Measurements from ENCODE around the gene RPUSD1.

RPUSD1 gene

DNA sequence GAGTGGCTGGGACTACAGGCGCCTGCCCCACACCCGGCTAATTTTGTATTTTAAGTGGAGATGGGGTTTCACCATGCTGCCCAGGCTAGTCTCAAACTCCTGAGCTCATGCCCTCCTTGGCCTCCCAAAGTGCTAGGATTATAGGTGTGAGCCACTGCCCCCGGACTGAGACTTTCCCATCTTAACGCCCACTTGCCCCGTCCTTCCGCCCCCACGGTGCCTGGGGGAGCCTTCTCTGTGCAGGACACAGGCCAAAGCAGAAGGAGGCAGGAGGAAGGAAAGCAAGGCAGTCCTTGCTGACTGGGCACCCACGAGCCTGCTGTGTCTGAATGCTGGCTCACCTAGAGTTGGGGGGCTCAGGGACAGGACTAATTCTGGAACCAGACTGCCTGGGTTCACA lies 30.0 kb upstream of the RPUSD1 start:
- DNase-seq, result no peak

DNA sequence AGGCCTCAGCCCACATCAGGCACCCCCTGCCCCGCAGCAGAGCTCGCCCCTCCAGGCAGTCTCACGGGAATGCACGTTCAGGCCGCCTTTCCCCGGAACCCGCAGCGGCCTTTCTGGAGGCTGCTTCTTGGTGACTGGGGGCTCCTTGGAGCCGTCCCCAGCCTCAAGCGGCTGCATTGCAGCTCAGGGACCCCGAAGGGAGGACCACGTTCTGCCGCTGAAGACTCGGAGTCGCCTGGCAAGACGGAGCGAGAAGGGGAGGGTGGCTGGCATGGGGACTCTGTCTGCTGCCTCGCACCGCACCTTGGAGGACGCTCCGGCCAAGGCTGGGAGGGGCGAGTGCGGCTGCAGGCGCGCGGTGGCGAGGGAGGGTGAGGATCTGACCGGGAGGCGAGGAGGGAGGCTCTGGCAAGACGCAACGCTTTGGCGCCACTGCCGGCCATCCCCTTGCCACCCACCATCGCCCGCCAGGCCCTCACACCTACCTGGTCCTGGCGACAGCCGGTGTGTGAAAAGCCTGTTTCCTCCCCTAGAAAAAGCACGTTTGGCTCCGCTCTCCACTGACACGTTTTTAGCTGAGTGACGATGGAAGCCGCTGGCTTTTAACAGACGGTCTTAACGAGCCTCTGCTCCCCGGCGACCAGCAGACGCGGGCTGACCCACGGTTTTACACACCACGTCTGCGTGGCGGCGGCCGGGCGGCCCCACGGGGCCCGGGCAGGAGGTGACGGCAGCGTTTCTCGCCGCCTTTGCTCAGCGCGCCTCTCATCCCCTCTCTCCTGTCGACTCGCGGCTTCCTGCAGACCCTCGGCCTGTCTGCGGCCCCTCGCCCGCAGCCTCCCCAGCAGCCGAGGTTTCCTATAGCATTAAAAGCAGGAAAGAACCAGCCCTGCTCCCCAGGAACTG lies 29.1 kb upstream of the RPUSD1 start:
- DNase-seq, result no peak

DNA sequence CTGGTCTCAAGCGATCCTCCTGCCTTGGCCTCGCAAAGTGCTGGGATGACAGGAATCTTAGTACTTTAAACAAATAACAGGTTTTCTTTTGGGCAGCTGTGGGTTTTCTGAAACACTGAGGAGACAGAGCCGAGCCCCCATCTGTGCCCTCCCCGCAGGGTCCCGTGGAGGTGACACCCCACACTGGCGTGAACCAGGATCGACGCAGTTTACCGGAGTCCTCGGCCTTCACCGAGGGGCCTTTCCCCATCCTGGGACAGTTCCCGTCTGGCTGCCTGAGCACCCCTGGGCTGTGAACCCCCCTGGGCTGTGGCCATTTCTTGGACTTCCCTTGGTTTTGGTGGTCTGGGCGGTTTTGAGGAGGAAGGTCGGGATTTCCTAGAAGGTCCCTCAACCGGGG lies 27.7 kb upstream of the RPUSD1 start:
- no peak for DNase-seq

DNA sequence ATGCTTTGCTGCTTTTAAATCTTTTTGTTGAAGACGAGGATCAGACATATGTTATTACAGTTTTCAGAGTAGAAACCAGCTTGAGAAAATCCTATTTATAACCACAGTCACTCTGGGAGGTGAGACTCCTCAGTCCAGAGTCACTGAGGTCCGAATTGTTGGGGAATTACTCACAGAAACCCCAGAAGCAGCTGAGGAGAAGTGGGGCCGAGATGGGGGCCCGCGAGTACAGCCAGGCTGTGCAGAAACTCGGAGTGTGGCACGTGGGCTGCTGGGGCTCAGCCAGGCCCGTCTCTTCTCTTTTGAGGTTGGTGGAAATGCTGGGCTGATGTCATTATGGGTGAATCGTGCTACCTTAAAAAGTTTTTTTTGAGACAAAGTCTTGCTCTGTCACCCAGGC lies 26.8 kb upstream of the RPUSD1 start:
- DNase-seq, result peak; percentile 78

DNA sequence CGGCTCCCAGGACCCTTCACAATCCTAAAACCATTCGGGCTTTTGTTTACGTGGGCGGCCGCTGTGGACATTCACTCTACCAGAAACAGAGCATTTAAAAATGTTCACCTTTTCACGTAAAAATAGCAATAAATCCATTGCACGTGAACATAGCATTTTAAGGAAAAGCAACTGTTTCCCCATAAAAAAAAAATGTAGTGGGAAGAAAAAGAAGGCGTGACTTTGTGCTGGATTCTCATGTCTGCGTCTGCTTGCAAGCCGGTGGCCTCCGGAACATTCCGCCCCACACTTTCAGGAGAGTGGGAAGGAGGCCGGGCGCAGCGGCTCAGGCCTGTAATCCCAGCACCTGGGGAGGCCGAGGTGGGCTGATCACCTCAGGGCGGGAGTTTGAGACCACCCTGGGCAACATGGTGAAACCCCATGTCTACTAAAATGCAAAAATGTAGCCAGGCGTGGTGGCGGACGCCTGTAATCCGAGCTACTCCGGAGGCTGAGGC lies 25.8 kb upstream of the RPUSD1 start:
- DNase-seq, result no peak

DNA sequence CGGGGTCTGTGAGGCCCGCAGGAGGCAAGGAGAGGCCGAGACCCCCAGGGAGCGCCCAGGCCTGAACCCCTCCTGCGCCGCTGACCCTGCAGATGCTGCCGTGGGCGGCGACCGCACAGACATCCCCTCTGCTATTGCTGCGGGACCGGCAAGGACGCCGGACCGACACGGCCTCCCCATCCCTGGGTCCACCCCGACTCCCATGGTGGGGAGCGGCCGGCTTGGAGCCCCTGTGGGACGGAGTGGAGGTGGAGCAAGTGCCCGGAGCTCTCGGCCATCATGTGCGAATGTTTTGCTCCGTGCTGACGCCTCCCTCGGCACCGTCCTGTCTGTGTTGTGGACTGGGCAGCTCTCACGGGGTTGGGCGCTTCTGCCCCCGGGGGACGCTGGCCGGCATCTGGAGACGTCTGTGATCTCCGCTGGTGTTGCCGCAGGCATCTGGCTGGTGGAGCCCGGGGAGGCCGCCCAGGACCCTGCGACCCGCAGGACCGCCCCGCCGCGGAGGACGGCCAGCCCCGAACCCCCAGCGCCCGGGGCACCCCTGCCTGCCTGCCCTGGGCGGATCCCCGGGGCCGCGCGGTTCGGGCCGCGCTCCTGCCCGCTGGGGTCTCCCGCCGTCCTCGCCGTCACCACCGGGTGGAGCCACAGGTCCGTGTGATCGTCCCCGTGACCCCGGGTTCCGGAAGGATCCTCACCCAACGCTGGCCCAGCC lies 25.2 kb upstream of the RPUSD1 start:
- DNase-seq, result peak; percentile 30

DNA sequence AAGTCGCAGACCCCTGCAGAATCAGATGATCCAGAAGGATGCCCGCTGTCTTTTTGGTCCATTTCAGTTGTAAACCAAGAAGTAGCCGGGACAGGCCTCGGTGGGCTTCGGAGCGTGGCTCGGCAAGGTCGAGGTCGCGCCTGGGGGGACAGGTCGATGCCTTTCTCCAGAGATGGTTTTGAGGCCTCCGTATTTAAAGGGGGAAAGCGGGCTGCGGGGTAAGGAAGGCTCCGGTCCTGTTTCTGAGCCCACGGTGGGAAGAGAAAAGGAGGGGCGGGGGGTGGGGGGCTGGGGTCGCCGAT lies 19.9 kb upstream of the RPUSD1 start:
- no peak for DNase-seq

DNA sequence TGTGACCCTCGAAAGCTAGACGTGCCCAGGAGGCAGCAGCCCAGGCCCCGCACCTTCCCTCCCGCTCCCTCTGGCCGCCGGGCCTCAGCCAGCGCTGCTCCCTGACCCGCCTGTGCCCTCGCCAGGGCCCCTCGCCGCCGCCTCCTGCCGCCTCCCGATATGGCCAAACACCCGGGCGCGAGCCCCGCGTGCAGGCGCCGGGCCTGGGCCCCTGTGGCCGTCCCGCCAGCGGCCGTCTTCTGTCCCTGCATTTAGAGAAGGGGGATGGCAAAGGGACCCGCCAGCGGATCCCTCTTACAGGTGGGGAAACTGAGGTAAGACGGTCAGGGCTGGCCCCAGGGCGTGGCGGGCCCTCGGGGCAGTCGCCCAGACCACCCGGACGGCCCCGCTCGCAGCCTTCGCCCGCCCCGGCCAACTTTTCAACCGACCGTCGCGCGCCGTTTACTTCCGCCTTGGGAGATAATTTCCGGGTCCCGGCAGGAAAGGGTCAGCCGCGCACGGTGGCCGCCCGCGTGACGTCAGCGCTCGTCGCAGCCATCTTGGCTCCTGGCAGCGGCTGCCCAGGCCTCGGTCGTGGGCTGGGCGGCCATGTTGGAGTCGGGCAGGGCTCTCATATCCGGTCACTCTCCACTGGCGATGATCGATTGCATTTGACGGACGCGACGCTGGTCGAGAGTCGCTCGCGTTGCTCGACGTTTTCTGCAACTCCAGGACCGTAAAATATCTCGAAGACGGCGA lies 19.3 kb upstream of the RPUSD1 start:
- peak; percentile 91 for DNase-seq

DNA sequence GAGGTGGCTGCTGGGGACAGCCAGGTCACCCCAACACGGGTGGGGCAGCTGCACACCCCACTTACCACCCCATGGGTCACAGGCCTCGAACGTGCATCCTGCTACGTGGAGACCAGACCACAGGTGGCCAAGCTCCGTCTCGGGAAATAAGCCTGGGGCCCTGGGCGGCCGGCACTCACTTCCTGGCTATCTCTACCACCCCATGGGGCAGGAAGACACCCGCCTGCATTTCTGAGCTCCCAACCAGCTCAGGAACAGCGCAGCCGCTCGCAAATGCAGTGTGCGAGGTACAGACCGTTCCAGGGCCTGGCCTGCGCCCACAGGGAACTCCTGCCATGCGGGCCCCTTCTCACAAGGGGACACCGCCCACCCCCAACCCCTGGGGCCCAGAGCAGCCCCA lies 17.3 kb upstream of the RPUSD1 start:
- DNase-seq, result no peak

DNA sequence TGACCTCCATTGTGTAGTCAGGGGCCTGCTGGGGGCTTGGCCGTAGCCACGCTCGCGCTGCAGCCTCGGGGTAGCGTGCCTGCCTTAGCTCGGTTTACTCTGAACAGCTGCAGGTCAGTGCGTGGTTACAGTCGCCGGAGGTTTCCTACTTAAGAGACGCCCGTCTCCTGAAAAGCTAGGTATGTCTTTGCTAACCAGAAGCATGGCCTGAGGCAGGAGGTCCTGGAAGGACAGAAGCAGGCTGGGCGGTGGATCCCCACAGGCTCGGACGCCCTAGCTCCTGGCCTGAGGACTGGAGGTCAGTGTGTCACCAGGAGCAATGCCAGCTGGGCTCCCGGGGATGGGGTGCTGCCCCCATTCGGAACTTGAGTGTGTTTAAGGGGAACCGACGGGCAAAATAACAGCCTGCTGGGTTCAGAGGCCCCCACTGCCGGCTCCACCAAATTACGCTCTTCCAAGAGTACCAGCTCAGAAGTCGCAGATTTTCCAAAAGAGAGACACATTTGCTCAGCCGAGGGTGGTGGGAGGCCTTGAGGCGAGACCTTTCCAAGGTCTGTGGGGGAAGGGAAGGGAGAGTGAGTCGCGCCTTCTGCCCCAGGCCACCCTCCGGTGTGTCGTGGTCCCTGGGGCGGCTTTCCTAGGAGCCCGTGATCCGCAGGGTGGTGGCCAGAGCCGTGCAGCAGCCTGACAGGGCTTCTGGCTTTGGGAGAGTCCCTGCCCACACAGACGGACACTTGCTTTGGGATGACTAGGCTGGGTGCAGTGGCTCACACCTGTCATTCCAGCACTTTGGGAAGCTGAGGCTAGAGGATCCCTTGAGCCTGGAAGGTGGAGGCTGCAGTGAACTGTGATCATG lies 16.2 kb upstream of the RPUSD1 start:
- no peak for DNase-seq

DNA sequence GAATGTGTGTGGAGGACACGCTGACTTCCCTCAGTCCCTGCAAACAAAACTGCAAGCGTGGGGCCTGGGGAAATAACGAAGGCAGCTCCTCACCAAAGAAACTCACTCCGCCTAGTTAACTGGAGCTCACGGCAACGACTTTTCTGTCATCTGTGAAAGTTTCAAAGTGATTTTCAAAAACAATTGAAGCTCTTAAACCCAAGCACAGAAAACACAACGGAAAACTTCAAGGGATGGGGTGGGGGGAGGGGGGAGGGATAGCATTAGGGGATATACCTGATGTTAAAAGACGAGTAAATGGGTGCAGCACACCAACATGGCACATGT lies 15.5 kb upstream of the RPUSD1 start:
- no peak for DNase-seq

DNA sequence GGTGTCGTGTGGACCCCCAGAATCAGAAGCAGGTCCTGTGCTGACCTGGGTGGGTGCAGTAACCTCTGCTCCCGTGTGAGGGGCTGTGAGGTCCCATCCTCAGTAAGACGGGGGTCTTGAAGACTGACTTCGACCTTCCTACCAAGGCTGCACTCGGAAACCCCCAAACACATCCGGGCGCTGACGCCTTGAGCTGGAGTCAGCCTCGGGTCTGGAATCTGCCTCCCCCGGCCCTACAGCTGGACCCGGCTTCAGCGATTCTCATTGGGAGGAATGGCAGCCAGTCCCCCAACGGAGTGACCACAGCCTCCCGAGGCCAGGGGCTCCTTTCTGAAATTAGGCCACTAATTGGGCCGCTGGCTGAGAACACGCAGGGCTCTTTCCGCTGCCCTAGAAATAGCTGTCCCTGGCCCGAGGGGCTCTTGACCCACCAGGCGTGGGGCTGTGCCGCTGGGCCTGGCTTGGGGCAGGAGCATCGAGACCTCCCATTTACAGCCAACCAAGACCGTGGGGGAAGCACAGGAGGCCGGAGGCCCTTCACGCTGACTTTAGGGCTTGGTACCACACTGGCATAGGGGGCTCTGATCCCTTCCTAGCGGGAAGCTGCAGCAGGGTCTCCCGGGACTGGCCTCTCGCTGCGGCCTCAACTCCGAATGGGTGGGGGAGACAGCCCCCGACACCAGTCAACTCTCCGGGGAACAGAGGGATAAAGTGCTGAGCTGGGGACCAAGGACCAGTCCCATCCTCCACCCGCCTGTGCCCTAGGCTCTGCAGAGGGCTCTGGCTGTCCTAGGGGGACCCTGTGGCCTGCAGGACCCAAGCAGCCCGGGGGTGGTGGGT lies 15.0 kb upstream of the RPUSD1 start:
- no peak for DNase-seq

DNA sequence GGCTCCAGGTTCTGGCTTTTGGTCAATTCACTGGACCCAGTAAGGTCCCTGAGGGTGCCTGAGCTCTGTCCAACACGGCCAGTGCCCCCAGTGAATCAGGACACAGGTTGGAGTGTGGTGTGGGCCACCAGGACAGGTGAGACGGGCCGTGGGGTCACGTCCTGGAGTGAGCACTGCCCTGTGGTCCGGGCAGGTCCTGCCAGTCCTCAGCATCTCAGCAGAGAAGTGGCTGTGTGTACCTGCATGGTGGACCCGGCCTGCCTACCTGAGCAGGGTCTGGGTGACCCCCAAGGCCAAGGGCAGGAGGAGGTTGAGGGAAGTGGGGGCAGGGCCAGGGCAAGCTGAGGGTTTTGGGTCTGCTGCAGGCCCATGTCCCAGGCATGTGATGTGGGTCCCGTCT lies 14.3 kb upstream of the RPUSD1 start:
- DNase-seq, result no peak

DNA sequence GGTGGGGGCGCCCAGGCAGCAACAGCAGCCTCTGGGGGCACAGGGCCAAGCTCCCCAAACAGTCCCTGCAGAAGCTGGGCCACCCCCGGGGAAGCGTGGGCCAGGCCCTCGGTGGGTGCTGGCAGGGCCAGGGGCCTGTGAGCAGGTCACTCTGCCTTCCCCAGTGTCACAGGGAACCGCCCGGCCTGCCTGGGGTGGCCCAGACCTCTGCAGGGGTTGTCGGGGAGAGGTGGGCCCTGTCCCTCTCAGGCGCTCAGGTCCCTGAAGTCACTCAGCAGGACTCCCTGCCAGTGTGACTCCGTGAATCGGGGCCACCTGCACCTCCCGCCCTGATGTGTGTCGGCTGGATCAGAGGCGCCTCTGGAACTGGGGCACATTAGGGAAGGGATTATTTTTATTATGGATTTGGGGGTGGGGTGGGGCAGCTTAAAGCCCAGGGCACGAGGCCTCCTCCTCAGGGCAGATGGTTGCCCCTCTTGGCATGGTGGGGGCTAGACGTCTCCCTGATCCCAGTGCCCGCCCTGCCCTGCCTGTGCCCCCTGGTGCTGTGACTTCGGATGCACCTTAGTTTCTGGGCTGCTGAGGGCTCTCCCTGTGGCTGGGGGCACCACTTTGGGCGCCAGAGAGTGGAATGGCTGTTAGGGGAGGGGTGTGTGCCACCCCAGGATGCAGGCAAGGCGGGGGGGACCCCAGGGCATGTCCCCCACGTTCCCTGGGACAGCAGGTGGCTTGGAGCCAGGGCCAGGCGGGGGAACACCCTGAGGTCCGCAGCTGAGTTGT lies 13.6 kb upstream of the RPUSD1 start:
- DNase-seq, result no peak

DNA sequence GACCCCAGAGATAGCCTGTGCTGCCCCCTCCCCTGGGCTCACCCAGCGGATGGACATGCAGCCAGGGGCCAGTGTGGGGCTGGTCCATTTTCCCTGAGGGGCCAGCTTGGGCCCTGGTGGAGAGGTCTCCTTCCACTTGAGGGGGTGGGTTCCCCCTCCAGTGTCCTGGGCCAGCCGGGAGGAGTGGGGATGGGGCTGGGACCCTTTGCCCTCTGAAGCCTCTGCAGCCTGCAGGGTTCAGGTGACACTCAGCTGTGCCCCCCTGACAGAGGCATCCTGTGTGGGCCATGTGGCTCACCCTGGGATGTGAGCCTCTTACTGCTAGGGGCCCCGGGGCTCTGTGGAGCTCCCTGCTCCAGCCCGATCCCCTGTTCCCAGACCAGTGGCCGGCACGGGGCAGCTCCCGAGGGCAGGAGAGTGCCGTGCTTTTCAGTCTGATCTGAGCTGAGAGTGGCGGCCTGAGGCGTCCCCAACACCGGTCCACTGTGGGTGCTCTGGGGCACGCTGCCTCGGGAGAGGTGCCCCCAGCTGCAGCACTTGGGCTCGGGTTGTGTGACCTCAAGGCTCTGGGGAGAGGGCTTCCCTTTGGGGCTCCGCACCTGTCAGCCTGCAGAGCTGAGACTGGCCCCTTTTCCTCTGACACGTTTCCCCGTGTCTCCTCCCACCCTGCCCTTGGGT lies 12.8 kb upstream of the RPUSD1 start:
- no peak for DNase-seq

DNA sequence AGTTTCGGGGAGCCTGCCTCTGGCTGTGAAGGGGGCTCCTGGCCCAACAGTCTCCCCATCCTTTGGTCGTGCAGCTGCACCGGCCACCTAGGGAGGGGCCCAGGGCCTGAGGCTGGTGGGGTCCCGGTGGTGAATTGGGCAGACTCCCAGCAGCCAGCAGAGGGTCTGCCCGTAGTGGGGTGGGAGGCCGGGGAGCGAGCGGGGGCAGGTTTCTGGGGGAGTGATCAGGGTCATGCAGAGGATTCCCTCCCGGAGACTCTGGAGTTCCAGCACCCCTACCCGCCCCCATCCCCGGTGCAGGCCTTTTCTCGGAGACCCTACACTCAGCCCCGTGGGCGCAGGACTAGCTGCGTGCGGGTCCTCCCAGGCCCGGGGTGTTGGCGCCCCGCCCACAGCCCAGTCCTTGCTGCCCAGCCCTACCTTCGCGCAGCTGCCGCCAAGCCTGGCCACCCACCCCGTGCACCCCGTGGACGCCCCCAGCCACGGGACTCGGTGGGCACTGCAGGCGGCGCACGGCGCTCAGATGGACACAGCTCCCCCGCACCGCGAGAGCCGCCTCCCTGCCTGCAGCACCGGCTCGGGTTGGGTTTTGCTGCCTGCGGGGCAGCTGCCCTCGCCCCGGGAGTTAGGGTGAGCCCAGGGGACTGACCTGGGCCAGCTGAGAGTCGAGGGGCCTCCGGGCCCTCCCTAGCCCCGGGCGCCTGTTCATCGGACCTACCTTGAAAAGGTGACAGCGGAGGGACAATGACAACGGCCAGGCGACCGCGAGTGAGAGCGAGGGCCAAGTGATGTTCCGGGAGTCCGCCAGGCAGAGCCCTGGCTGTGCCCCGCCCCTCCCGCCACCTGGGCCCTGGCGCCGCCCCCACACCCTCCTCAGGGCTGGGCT lies 12.0 kb upstream of the RPUSD1 start, which contains the start of gene GNG13:
GNG13 (minus strand) TSS at position 787 of the 886 bp plus-strand sequence. CDS start 1,657 bp downstream, outside the sequence.
- DNase-seq, result no peak

DNA sequence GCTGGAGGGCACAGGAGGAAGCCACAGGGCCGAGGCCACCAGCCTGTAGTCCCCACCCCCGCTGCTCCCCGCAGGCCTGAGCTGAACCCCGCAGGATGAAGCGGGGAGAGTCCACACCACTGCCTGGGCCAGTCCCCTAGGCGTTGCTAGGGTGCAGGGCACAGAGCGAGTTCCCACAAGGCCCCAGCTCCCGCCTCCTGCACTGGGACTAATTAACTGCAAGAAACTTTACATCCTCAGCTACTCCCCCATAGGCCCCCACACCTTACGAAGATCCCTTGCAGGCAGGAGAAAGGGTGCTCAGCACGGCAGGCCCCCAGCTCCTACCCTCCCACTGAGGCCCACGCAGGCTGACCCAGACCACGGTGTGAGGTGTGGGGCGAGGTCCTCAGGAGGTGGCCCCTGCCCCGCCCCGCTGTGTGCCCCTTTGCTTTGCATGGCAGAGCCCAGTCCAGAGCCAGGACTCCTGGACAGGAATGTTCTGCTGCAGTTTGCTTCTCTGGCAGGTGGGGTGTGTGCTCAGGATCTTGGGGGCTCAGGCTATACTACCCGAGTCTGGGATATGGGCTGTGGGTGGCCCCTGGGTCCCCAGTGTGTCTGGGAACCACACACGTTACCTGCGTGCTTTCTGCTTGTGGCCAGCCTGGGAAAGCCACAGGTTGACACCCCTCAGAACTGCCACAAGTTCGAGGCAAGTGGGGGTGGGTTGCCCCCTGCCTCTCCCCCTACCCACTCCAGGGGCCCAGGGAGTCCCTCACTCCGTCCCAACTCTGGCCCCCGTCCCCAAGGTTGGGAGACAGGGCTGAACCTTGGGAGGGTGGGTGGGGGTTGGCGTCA lies 11.1 kb upstream of the RPUSD1 start:
- no peak for DNase-seq

DNA sequence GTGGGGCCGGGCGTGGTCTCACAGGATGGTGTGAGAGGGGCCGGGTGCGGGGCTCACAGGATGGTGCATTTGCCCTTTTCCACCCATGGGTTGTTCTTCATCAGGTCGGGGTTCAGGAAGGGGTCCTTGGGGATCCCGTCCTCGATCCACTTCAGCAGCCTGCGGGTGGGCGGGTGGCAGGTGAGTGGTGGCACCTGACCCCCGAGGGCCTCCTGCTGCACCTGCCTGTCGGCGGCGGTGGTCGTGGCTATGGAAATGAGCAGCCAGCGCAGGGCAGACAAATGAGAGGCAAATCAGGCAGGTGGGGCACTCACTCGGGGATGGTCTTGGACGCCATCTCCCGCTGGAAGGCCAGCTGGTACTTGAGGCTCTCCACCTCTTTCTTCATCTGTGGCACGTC lies 10.5 kb upstream of the RPUSD1 start:
- no peak for DNase-seq

Data from fibroblast of skin of right biceps (primary cell).